NCI-H1436 (cell line): ENCODE results near the gene IL17B.

Source experiments
- DNase-seq: peaks from one replicate; lab custom pipeline; 2025; lab: John Stamatoyannopoulos, UW

IL17B gene

GRCh38 chr5:149414405-149415065 lies 35.4 kb upstream of the IL17B start:
- DNase-seq, result no peak

DNA sequence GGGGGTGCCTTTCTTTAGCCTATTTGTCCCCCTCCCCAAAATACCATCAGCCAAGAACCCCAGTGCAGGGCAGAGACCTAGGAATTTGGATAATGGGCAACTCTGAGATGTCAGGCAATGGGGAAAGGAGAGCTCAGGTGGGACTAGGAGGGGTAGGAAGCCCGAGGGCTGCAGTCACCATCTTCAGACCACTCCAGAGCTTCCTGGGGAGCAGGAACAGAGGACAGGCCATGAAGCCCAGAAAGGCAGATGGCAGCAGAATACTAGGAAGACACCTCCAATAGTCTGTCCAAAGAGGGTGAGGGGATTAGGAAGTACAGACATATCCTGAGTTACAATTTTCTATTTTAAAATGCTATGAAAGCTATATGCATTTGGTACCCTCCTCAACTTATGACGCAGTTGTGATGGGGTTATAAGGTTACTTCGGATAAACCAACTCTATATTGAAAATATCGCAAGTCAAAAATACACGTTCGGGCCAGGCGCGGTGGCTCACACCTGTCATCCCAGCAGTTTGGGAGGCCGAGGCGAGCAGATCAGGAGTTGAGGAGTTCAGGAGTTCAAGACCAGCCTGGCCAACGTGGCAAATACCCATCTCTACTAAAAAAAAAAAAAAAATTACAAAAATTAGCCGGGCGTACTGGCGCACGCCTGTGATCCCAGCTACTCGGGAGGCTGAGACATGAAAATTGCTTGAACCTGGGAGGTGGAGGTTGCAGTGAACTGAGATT lies 34.6 kb upstream of the IL17B start:
- DNase-seq, result no peak

DNA sequence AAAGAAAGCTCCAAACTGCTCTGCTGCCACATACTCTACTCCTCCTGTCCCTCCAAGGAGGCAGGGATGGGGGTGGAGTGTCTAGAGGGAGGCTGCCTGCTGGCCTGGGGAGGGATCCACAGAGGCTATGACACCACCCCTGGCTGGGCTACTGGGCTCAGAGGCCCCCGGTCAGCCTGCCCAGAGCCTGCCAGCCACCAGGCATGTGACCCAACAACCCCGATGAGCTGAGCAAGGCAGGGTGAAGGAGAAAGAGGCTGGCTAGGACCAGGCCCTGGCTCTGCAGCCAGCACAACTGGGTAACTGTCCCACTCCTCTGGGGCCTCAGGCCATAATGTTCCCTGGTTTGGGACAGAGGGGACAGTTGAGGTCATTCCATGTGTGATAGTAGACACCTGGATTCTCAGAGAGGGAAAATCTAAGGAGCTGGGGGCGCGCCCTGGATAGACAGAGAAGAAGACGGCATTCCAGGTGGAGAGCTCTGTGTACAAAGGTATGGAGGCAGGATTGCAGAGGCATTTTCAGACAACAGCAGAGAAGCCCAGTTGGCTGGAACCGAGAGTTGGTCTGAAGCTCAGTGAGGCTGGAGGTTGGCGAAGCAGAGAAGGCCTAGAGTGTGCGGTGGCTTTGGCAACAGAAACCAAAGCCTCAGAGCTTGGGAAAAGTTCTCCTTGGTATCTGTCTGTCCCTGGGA lies 33.8 kb upstream of the IL17B start:
- no peak for DNase-seq

GRCh38 chr5:149411738-149412519 lies 32.8 kb upstream of the IL17B start:
- DNase-seq, result no peak

DNA sequence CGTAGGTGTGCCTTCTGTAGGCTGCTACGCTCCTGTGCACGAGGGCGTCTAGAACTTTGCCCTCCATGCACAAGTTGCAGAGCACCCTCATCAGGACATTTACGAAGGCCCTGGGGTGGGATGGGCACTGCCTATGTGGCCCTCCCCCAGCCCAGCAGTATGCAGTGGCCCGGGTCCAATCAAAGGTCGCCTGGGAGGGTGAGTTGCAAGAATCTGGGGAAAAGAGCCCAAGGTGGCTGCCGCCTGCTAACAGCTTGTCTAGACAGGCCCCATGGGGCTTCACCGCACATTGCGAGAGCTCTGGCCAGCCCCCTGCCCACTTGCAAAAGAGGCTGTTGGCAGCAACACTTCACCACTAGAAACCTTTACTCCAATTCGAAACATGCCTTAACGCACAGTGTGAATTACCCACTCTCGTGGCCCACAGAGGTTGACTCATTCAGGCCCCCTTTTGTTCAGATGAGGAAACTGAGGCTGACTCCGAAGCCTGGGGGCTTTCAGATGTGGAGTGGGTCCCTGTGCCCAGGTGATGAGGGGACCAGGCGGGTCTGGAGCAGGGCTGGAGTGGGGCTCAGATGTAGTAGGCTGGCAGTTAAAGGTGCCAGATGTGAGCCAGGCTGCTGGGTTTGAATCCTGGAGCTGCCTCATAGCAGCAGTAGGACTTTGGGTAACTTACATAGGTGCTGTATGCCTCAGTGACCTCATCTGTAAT lies 31.8 kb upstream of the IL17B start:
- no peak for DNase-seq

GRCh38 chr5:149410071-149410470 lies 31.0 kb upstream of the IL17B start:
- no peak for DNase-seq

DNA sequence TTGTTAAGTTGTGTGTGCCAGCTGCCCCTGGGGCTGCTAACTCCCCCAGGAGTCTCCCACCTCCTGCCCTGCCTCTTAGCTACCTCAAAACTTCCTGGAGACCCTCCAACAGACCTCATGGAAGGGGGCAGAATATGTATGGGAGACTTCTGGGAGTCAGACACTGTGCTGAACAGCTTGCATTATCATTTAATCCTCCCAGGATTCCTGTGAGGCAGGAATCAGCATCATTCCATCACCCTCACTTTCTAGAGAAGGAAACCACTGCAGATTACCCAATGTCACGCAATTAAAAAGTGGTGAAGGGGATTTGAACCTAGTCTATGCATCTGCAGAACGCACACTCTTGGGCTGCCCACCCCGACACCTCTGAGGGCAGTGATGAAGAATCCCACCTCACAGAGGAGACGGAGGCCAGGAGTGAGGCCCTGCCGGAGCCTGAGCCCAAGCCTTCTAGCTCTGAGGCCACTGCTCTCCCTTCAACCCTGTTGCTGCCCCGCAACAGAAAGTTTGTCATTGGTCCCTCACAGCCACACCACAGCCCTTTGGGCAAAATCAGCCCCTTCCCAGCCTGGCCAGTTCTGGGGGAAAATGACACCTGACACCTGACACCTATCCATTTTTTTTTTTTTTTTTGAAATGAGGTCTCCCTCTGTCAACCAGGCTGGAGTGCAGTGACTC lies 30.3 kb upstream of the IL17B start:
- no peak for DNase-seq

DNA sequence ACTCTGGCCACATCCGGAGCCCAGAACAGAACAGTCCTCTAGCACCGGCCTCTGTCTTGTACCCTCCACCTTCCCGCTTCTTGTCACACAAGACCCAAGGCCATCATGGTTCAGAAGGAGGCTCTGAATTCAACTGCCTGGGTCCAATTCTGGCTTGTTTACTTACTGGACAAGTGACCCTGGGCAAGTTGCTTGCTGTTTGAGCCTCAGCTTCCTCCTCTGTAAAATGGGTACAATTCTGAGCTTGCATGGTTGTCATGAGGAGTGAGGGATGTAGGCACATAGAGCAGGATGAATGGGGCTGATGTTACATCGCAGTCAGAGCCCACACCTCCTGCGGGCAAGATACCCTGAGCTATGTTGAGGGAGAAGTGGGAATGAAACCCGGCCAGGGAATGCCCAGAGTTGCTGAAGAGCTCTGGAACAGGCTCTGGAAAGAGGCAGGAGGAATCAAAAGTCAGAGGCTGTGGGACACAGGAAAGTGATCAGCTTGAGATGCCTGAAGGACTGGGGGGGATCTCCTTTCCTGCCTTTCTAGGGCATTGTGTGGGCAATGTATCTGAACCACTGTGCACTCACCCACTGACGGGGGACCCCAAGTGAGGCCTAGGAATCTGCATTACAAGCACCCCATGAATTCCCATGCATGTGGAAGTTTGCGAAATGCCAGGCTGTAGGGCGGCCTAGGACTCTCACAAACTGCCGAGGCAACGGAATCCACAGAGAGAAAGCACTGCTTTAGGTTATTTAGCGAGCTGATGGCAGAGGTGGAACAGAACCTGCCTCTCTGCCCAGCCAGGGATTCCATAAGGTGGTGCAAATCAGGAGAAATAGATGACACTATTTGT lies 29.4 kb upstream of the IL17B start:
- DNase-seq, result no peak

- no peak for DNase-seq
Measured at GRCh38 chr5:149407323-149408251, 28.5 kb upstream of the IL17B start.

- no peak for DNase-seq
Measured at GRCh38 chr5:149406979-149407306, 27.9 kb upstream of the IL17B start.

DNA sequence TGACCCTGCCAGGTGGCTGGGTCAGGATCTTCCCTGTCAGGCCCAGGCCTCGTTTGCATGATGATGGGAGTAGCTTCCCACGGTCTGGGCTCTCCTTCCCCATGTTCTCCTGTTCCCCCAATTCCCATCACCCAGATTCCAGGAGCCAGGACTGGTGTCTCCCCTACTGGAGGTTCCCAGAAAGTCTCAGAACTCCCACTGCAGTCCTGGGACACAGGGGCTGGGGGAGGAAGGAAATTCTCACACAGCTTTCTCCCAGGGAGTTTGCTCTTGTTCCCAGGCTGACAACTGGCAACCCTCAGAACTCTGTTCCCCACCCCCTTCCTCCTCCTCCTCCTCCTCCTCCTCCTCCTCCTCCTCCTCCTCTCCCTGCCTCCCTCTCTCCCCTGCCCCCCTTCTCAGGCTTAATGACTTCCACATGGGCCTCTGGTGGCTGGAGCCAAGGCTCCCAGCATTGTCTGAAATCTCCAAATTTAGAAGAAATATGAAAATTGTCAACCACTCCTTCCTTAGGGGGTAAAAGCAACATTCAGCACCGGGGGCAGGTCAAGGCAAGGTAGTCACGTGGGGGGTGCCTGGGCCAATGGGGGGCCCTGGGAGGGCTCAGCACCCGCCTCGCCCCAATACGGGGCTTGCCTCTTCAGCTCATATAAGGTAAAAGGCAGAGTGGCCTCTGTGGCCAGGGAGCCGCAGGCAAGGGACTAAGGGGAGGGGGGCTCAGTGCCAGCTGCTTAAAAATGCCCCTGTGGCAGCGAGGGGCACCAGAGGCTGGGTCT lies 27.3 kb upstream of the IL17B start:
- DNase-seq, result no peak

- no peak for DNase-seq
Measured at GRCh38 chr5:149405550-149406202, 26.6 kb upstream of the IL17B start.

- DNase-seq, result no peak
Measured at GRCh38 chr5:149404746-149405549, 25.9 kb upstream of the IL17B start.

DNA sequence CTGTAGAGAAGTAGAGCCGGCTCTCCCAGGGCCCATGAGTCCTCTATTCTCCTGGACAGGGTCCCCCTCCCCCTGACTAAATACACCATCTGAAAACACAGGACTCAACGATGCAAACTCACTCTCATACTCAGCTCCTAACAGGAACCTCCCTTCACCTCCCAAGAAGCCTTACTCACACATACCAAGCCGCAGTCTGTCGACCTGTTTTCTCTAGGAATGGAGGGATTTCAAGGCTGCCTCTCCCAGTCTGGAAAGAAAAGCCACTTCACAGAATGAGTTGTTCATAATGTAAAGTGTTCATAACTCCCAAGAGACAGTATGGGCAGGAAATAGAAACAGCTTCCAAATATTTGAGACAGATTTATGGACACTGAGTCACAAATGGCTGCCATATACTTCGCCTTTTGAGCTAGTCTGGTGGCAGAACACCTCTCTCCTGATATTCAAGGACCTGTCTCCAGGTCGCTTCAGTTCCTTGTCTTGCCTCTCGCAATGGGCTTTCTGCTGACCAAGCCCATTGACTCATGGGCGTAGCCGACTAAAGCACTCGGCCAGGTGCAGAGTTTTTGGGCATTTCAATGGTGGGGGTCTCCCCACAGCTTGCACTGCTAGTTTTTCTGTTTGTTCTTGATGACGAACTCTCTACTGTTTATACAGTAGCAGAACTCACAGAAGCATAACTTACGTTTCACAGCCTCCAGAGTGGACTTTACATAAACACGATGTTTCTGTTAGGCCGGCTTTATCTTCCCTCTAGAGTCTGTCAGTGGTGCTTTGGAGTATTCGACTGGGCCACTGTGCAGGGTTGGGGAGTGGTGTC lies 25.0 kb upstream of the IL17B start:
- DNase-seq, result no peak

GRCh38 chr5:149402291-149402690 lies 23.2 kb upstream of the IL17B start:
- no peak for DNase-seq

DNA sequence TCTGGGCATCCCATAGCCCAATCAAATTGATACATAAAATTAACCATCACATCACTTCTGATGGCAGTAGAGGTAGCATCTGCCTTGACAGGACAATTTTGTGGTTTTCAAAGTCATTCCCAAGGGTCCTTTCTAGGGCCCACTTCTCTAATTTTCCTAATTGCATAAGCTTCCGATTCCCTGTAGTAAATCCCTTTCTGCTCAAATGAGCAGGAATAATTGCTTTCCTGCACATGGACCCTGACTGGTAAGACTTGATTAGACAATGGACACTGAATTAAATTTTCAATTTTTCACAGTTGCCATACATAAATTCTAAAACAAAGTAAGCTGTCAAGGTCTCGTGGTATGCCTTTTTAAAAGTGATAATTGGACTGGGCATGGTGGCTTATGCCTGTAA lies 22.0 kb upstream of the IL17B start:
- no peak for DNase-seq
